GM12878 (cell line): Measurements from ENCODE around the gene IRF2. TPM values are rescaled to one million over a fixed set of nuclear protein-coding genes. Genes with fewer than 3 reads are reported as not detected.
A peak's percentile ranks its signal among the peaks of the same experiment; 100 is the strongest.

Experiments
- CREM ChIP-seq: IDR thresholded peaks from 2 replicates; pipeline ENCODE4 v1.6.1; 2014; ENCODE audit warnings: antibody characterized with exemption, low read depth
- E2F4 ChIP-seq: IDR thresholded peaks from 2 replicates; pipeline ENCODE4 v1.6.1; 2012; ENCODE audit warnings: low read depth, low read length, improper control_type of control experiment
- E2F8 ChIP-seq: fragments of 450-650 bp; IDR thresholded peaks from 2 replicates; pipeline ENCODE4 v1.6.1; 2018; ENCODE audit warnings: mild to moderate bottlenecking, low read depth, moderate library complexity; ENCODE audit not compliant: partially characterized antibody
- EGR1 ChIP-seq, 2 experiments: IDR thresholded peaks; 1 replicate in 1 of 2; 2 replicates in 1 of 2; pipeline ENCODE4 v1.6.1; 2011 to 2012; ENCODE audit warnings: low read depth in 2 of 2, low read length in 2 of 2, borderline replicate concordance in 1 of 2, mild to moderate bottlenecking in 1 of 2, moderate library complexity in 1 of 2
- ESRRA ChIP-seq: IDR thresholded peaks from 2 replicates; pipeline ENCODE4 v1.6.1; 2012; ENCODE audit warnings: mild to moderate bottlenecking, low read length, improper control_type of control experiment
- GABPA ChIP-seq: IDR thresholded peaks from 2 replicates; pipeline ENCODE4 v1.6.1; 2014; ENCODE audit warnings: antibody characterized with exemption, low read depth, mild to moderate bottlenecking, inconsistent platforms
- IKZF1 ChIP-seq: fragments of 450-650 bp; conservative IDR thresholded peaks from 2 replicates; pipeline ENCODE4 v1.6.1; 2017; ENCODE audit warnings: antibody characterized with exemption, mild to moderate bottlenecking
- JUNB ChIP-seq: IDR thresholded peaks from 2 replicates; pipeline ENCODE4 v1.6.1; 2016; ENCODE audit warnings: antibody characterized with exemption, mild to moderate bottlenecking
- KAT2A ChIP-seq: conservative IDR thresholded peaks from 2 replicates; pipeline ENCODE4 v1.6.1; 2011; ENCODE audit warnings: low read depth, low read length; ENCODE audit not compliant: control insufficient read depth
- MTA2 ChIP-seq: fragments of 450-650 bp; IDR thresholded peaks from 2 replicates; pipeline ENCODE4 v1.6.1; 2016; ENCODE audit warnings: low read depth, mild to moderate bottlenecking, moderate library complexity
- NKRF ChIP-seq: fragments of 450-650 bp; conservative IDR thresholded peaks from 2 replicates; pipeline ENCODE4 v1.6.1; 2017; ENCODE audit warnings: mild to moderate bottlenecking, moderate library complexity
- PAX8 ChIP-seq: fragments of 450-650 bp; IDR thresholded peaks from 2 replicates; pipeline ENCODE4 v1.6.1; 2017; ENCODE audit warnings: mild to moderate bottlenecking, moderate library complexity
- POLR2AphosphoS2 ChIP-seq: IDR thresholded peaks from 2 replicates; pipeline ENCODE4 v1.6.1; 2011; ENCODE audit warnings: low read depth, mild to moderate bottlenecking, low read length, improper control_type of control experiment, moderate library complexity
- RCOR1 ChIP-seq: conservative IDR thresholded peaks from 2 replicates; pipeline ENCODE4 v1.6.1; 2012; ENCODE audit warnings: low read depth, low read length, improper control_type of control experiment
- RFX5 ChIP-seq: IDR thresholded peaks from 2 replicates; pipeline ENCODE4 v1.6.1; 2011; ENCODE audit warnings: low read depth, low read length, improper control_type of control experiment
- SREBF2 ChIP-seq: IDR thresholded peaks from 2 replicates; pipeline ENCODE4 v1.6.1; 2012; ENCODE audit warnings: mild to moderate bottlenecking, low read length
- SUPT20H ChIP-seq: IDR thresholded peaks from 2 replicates; pipeline ENCODE4 v1.6.1; 2011; ENCODE audit warnings: low read depth, mild to moderate bottlenecking, low read length, moderate library complexity, borderline replicate concordance; ENCODE audit not compliant: control insufficient read depth
- TCF12 ChIP-seq: IDR thresholded peaks from 2 replicates; pipeline ENCODE4 v1.6.1; 2011; ENCODE audit warnings: low read depth, mild to moderate bottlenecking, low read length
- ZNF217 ChIP-seq: fragments of 450-650 bp; IDR thresholded peaks from 2 replicates; pipeline ENCODE4 v1.6.1; 2017; ENCODE audit warnings: antibody characterized with exemption, mild to moderate bottlenecking
- polyA plus RNA-seq, 11 experiments: library from polyadenylated mRNA; depleted of rRNA in 4 of 11; unstranded in 6 of 11; stranded (reverse) in 5 of 11; fragments of >200 nt; fragmentation: Nextera tagmentation in 4 of 11; fragmentation: Illumina TruSeq in 1 of 11; extraction: Ambion mirVana in 4 of 11; extraction: Trizol in 1 of 11; gene quantifications; 1 replicate in 1 of 11; 2 replicates in 10 of 11; pipeline versions ENCODE4 v1.2.1 to v1.2.3, GENCODE V29; 2011 to 2016; ENCODE audit warnings: inconsistent platforms in 2 of 11, missing spikeins in 2 of 11, low read depth in 1 of 11
- total RNA-seq, 4 experiments: library from RNA; depleted of rRNA in 3 of 4; stranded (reverse); fragments of >200 nt in 3 of 4; fragmentation: Illumina TruSeq in 1 of 4; extraction: Trizol in 1 of 4; gene quantifications; 2 replicates each; pipeline versions ENCODE4 v1.2.1 to v1.2.3, GENCODE V29; 2013 to 2021
- TF ChIP-seq, protein P1 (sequence below), 3 experiments: IDR thresholded peaks in 2 of 3; conservative IDR thresholded peaks in 1 of 3; 2 replicates each; pipeline ENCODE4 v1.5.1; 2011; ENCODE audit warnings: low read depth in 3 of 3, low read length in 3 of 3, mild to moderate bottlenecking in 3 of 3, control low read depth in 2 of 3, moderate library complexity in 2 of 3, inconsistent platforms in 1 of 3, mixed read lengths in 1 of 3; ENCODE audit not compliant: control insufficient read depth in 2 of 3, insufficient read depth in 1 of 3; ENCODE audit errors: extremely low read depth in 1 of 3
- TF ChIP-seq, protein P2 (sequence below): IDR thresholded peaks from 2 replicates; pipeline ENCODE4 v1.6.1; 2011; ENCODE audit warnings: mild to moderate bottlenecking, low read depth, low read length, moderate library complexity; ENCODE audit not compliant: insufficient replicate concordance

IRF2 gene
- total and polyA plus RNA-seq, 10 of the 15 experiments (the other 5 are each of a cell fraction or from before 2014, with no cell fraction given): 45.1 to 99.3 (median 58.9) TPM

DNA sequence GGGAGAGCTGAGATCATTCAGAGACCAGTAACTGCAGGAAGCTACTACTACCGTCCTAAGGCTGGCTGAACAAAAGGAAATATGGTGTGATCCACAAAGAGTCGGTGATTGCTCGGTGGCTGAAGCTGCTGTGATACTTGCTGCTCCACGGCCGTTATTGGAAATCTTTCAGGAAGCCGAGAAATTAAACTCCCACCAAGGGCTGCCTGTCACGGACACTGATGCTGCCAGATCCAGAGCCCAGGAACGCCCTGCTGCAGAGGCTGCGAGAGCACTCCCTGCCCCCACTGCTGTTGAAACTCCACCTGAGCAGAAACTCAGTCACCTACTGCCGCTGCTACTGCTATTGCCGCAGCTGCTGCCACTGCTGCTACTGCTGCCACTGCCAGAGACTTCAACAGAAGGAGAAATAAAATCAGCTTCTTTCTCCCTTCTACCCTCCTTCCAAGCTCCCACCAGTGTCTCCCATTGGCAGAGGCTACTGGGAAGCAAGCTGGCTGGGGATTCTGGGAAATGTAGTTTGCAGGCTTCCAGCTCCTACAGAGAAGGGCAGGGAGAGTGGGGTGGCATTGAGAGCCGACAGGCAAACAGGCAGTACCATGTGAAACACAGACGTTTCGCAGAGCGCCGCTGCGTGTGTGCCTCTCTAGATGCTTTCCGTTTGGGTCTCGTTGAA is 130.7 kb downstream of the IRF2 start (continued):
- TF ChIP-seq, protein P1, sequence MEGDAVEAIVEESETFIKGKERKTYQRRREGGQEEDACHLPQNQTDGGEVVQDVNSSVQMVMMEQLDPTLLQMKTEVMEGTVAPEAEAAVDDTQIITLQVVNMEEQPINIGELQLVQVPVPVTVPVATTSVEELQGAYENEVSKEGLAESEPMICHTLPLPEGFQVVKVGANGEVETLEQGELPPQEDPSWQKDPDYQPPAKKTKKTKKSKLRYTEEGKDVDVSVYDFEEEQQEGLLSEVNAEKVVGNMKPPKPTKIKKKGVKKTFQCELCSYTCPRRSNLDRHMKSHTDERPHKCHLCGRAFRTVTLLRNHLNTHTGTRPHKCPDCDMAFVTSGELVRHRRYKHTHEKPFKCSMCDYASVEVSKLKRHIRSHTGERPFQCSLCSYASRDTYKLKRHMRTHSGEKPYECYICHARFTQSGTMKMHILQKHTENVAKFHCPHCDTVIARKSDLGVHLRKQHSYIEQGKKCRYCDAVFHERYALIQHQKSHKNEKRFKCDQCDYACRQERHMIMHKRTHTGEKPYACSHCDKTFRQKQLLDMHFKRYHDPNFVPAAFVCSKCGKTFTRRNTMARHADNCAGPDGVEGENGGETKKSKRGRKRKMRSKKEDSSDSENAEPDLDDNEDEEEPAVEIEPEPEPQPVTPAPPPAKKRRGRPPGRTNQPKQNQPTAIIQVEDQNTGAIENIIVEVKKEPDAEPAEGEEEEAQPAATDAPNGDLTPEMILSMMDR (IDR thresholded peaks at IDR 0.05 in 2 of 3, conservative IDR thresholded peaks at IDR 0.05 in 1 of 3; ENCODE audit: control insufficient read depth in 2 of 3, extremely low read depth in 1 of 3, insufficient read depth in 1 of 3, low read depth in 3 of 3, low read length in 3 of 3): no peak
- TF ChIP-seq RCOR1: no peak
- TF ChIP-seq IKZF1: peak; percentile 76; the same call in 1 of the 2 replicates
- TF ChIP-seq EGR1 (IDR thresholded peaks at IDR 0.05; ENCODE audit: borderline replicate concordance in 1 of 2, low read depth in 2 of 2, low read length in 2 of 2): no peak
- TF ChIP-seq JUNB: no peak
- no peak for TF ChIP-seq E2F8
- TF ChIP-seq, protein P2, sequence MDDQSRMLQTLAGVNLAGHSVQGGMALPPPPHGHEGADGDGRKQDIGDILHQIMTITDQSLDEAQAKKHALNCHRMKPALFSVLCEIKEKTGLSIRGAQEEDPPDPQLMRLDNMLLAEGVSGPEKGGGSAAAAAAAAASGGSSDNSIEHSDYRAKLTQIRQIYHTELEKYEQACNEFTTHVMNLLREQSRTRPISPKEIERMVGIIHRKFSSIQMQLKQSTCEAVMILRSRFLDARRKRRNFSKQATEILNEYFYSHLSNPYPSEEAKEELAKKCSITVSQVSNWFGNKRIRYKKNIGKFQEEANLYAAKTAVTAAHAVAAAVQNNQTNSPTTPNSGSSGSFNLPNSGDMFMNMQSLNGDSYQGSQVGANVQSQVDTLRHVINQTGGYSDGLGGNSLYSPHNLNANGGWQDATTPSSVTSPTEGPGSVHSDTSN: no peak
- TF ChIP-seq CREM: no peak; the same call in 1 of the 2 replicates
- TF ChIP-seq E2F4: 0 out of 2 replicates have a peak, but pooled peaks have one; percentile 41
- 0 out of 2 replicates have a peak, but pooled peaks have one; percentile 25 for TF ChIP-seq POLR2AphosphoS2
- TF ChIP-seq GABPA: no peak
- TF ChIP-seq ZNF217: no peak
- no peak for TF ChIP-seq PAX8
- peak; percentile 45; the same call in 1 of the 2 replicates for TF ChIP-seq NKRF
- TF ChIP-seq SREBF2: no peak
- TF ChIP-seq SUPT20H: no peak
- peak; percentile 40; the same call in 1 of the 2 replicates for TF ChIP-seq MTA2
- TF ChIP-seq KAT2A: no peak
- TF ChIP-seq ESRRA: no peak
- no peak for TF ChIP-seq RFX5
- 0 out of 2 replicates have a peak, but pooled peaks have one; percentile 38 for TF ChIP-seq TCF12
